KMS-11 (cell line): ENCODE results near the gene SLC9A9.
A peak's percentile ranks its signal among the peaks of the same experiment; 100 is the strongest.

Experiments
- H2AFZ ChIP-seq: fragments of 200-600 bp; sonication (generic); 2 replicates; pipeline ENCODE4 v1.6.1; 2016; ENCODE audit warnings: antibody characterized with exemption, mixed run types, low read depth
- H3K27ac ChIP-seq: fragments of 200-600 bp; sonication (generic); 2 replicates; pipeline ENCODE4 v1.6.1; 2016; ENCODE audit warnings: mild to moderate bottlenecking, mixed run types
- H3K27me3 ChIP-seq: fragments of 200-600 bp; sonication (generic); 2 replicates; pipeline ENCODE4 v1.6.1; 2017; ENCODE audit warnings: mild to moderate bottlenecking, low read depth, mixed run types, moderate library complexity; ENCODE audit not compliant: insufficient read depth
- H3K36me3 ChIP-seq: fragments of 200-600 bp; sonication (generic); 2 replicates; pipeline ENCODE4 v1.6.1; 2017; ENCODE audit warnings: mild to moderate bottlenecking, mixed run types; ENCODE audit not compliant: insufficient read depth
- H3K4me1 ChIP-seq: fragments of 200-600 bp; sonication (generic); 2 replicates; pipeline ENCODE4 v1.6.1; 2016; ENCODE audit warnings: mild to moderate bottlenecking, low read depth, mixed run types; ENCODE audit not compliant: poor library complexity, severe bottlenecking
- H3K4me2 ChIP-seq: fragments of 200-600 bp; sonication (generic); 2 replicates; pipeline ENCODE4 v1.7.0; 2016; ENCODE audit warnings: mild to moderate bottlenecking, mixed run types
- H3K4me3 ChIP-seq: fragments of 200-600 bp; sonication (generic); IDR thresholded peaks from 2 replicates; pipeline ENCODE4 v1.6.1; 2017; ENCODE audit warnings: low read depth, low read length, mixed read lengths; ENCODE audit not compliant: insufficient read depth
- H3K79me2 ChIP-seq: fragments of 200-600 bp; sonication (generic); 2 replicates; pipeline ENCODE4 v1.6.1; 2016; ENCODE audit warnings: low read depth, mixed run types; ENCODE audit not compliant: insufficient read depth
- H3K9ac ChIP-seq: fragments of 200-600 bp; sonication (generic); 2 replicates; pipeline ENCODE4 v1.6.1; 2016; ENCODE audit warnings: mild to moderate bottlenecking, mixed run types
- H4K20me1 ChIP-seq: fragments of 200-600 bp; sonication (generic); 2 replicates; pipeline ENCODE4 v1.6.1; 2016; ENCODE audit warnings: mild to moderate bottlenecking, mixed run types; ENCODE audit not compliant: insufficient read depth
- CTCF ChIP-seq: fragments of 200-600 bp; sonication (generic); conservative IDR thresholded peaks from 2 replicates; pipeline ENCODE4 v1.6.1; 2017; ENCODE audit warnings: low read depth, mild to moderate bottlenecking, antibody characterized with exemption, low read length, moderate library complexity, mixed read lengths

SLC9A9 gene

GRCh38 chr3:143548393-143548792 is 299.9 kb downstream of the SLC9A9 start:
- Histone ChIP-seq H3K27ac (no peak overlapping the region), H3K79me2 (no peaks in the 10 kb centered on the region), H3K36me3 (no peaks in the 10 kb centered on the region), H3K4me2 (no peak overlapping the region), H3K9ac (no peak overlapping the region), H2AFZ (no peak overlapping the region), H3K4me3 (no peak overlapping the region), H4K20me1 (no peaks in the 10 kb centered on the region), H3K27me3 (no peaks in the 10 kb centered on the region), H3K4me1 (no peaks in the 10 kb centered on the region)
- no peak for TF ChIP-seq CTCF

- H3K27ac ChIP-seq = no peak overlapping the region
- no peaks in the 10 kb centered on the region for H3K36me3 ChIP-seq
- no peak overlapping the region for H3K4me3 ChIP-seq
- H4K20me1 ChIP-seq = no peaks in the 10 kb centered on the region
- no peak overlapping the region for H2AFZ ChIP-seq
- H3K27me3 ChIP-seq = no peaks in the 10 kb centered on the region
- H3K79me2 ChIP-seq = no peaks in the 10 kb centered on the region
- no peak overlapping the region for H3K9ac ChIP-seq
- H3K4me1 ChIP-seq = peaks cover 57% of the 10 kb centered on the region
- no peak for TF ChIP-seq CTCF
- H3K4me2 ChIP-seq = peak overlapping the region; percentile 19; the same call in 1 of the 2 replicates
Observed at GRCh38 chr3:143538577-143538981, 309.7 kb downstream of the SLC9A9 start.

GRCh38 chr3:143538061-143538460 is 310.2 kb downstream of the SLC9A9 start:
- no peak for TF ChIP-seq CTCF
- H3K27me3 ChIP-seq = no peaks in the 10 kb centered on the region
- H3K4me2 ChIP-seq = peak overlapping the region; percentile 90; the same call in 1 of the 2 replicates
- no peak overlapping the region for H3K4me3 ChIP-seq
- no peak overlapping the region for H2AFZ ChIP-seq
- no peaks in the 10 kb centered on the region for H3K79me2 ChIP-seq
- H3K36me3 ChIP-seq = no peaks in the 10 kb centered on the region
- no peaks in the 10 kb centered on the region for H4K20me1 ChIP-seq
- H3K9ac ChIP-seq = no peak overlapping the region
- no peak overlapping the region for H3K27ac ChIP-seq
- peaks cover 57% of the 10 kb centered on the region for H3K4me1 ChIP-seq

GRCh38 chr3:143536817-143537535 is 311.3 kb downstream of the SLC9A9 start:
- Histone ChIP-seq H3K4me2 (peak overlapping the region; percentile 90), H2AFZ (no peak overlapping the region)
- TF ChIP-seq CTCF = no peak

More at GRCh38 chr3:143536817-143537535, 311.3 kb downstream of the SLC9A9 start:
- Histone ChIP-seq H3K9ac (no peak overlapping the region), H3K4me3 (peak overlapping the region; percentile 42), H3K4me1 (peaks cover 57% of the 10 kb centered on the region), H3K27ac (peak overlapping the region; percentile 21; the same call in 1 of the 2 replicates), H3K79me2 (no peaks in the 10 kb centered on the region), H3K36me3 (no peaks in the 10 kb centered on the region), H4K20me1 (no peaks in the 10 kb centered on the region), H3K27me3 (no peaks in the 10 kb centered on the region)
